Choroid plexus epithelial cell (primary cell): Measurements from ENCODE around the gene EVA1B.

Experiments used
- DNase-seq: peaks from one replicate; pipeline ENCODE4 v3.0.0-alpha.2; 2010; ENCODE audit warnings: low read depth
- H3K4me3 ChIP-seq: 2 replicates; pipeline ENCODE4 v1.5.1; 2011; ENCODE audit warnings: low read depth, mild to moderate bottlenecking, control low read depth, low read length, moderate library complexity
- CTCF ChIP-seq: conservative IDR thresholded peaks from 2 replicates; pipeline ENCODE4 v1.5.1; 2011; ENCODE audit warnings: low read depth, mild to moderate bottlenecking, control low read depth, inconsistent platforms, low read length, moderate library complexity

The EVA1B gene

GRCh38 chr1:36339615-36340014 lies 16.2 kb upstream of the EVA1B start:
- no peak for TF ChIP-seq CTCF
- DNase-seq, result no peak
- H3K4me3 ChIP-seq, result no peak overlapping the region

- H3K4me3 ChIP-seq, result no peak overlapping the region
- no peak for DNase-seq
- TF ChIP-seq CTCF, result no peak
These were observed 15.8 kb upstream of the EVA1B start for GRCh38 chr1:36339215-36339614.

- H3K4me3 ChIP-seq, result no peak overlapping the region
- no peak for DNase-seq
- no peak for TF ChIP-seq CTCF
These were observed 14.4 kb upstream of the EVA1B start for GRCh38 chr1:36337830-36338229.

- no peak overlapping the region for H3K4me3 ChIP-seq
- no peak for TF ChIP-seq CTCF
- no peak for DNase-seq
These were observed 7.5 kb upstream of the EVA1B start for GRCh38 chr1:36330940-36331339.

- H3K4me3 ChIP-seq, result no peak overlapping the region
- DNase-seq, result no peak
- no peak for TF ChIP-seq CTCF
These were observed 6.4 kb upstream of the EVA1B start for GRCh38 chr1:36329817-36330216.

GRCh38 chr1:36328713-36329112 lies 5.3 kb upstream of the EVA1B start:
- DNase-seq, result peak; percentile 44
- no peak for TF ChIP-seq CTCF
- no peak overlapping the region for H3K4me3 ChIP-seq

- no peak overlapping the region for H3K4me3 ChIP-seq
- no peak for DNase-seq
- no peak for TF ChIP-seq CTCF
These were observed 4.6 kb upstream of the EVA1B start for GRCh38 chr1:36328088-36328480.
